Panc1 (cell line): Measurements from ENCODE around the gene NTM.

Source experiments
- CTCF ChIP-seq: fragments of 450-650 bp; IDR thresholded peaks from 2 replicates; pipeline ENCODE4 v1.5.1; 2017; ENCODE audit warnings: mild to moderate bottlenecking
- REST ChIP-seq, 2 experiments: IDR thresholded peaks; 2 replicates each; pipeline ENCODE4 v1.6.1; 2011 to 2012; ENCODE audit warnings: low read depth in 2 of 2, control low read depth in 1 of 2, low read length in 1 of 2, mild to moderate bottlenecking in 1 of 2, moderate library complexity in 1 of 2; ENCODE audit not compliant: insufficient read depth in 1 of 2

GRCh38 chr11:131609337-131609736 lies 238.9 kb downstream of the NTM start:
- TF ChIP-seq CTCF (no peak), REST (IDR thresholded peaks at IDR 0.05; ENCODE audit: insufficient read depth in 1 of 2, low read depth in 2 of 2, low read length in 1 of 2) (no peak)
